Ramos (cell line): Measurements from ENCODE around the gene STAT6.

ENCODE experiments used
- in situ Hi-C: fragments of 300-500 bp; cut with MboI; formaldehyde crosslinking; loops from one replicate; pipeline ENCODE4 v1.14.3; 2022; ENCODE audit warnings: low sequenced_read_pairs; ENCODE audit not compliant: unreplicated experiment

Gene STAT6

GRCh38 chr12:57111031-57111734 lies at the start of gene STAT6:
Gene STAT6 (minus strand): TSS chr12:57111362. CDS start chr12:57108278, 3,084 bp downstream.
- in situ Hi-C loops = loop anchor here (5.0 to 10.0 kb wide), 3 partner anchors 109 to 476 kb away; partner anchors contain the start of gene BAZ2A

GRCh38 chr12:57160741-57161140 lies 49.6 kb upstream of the STAT6 start:
- in situ Hi-C loops = no loop called here

- in situ Hi-C loops = no loop called here
Measured at GRCh38 chr12:57160040-57160439, 48.9 kb upstream of the STAT6 start.

GRCh38 chr12:57159311-57159710 lies 48.1 kb upstream of the STAT6 start:
- in situ Hi-C loops = no loop called here

- in situ Hi-C loops = no loop called here
Measured at GRCh38 chr12:57158665-57159064, 47.5 kb upstream of the STAT6 start.

GRCh38 chr12:57158186-57158585 lies 47.0 kb upstream of the STAT6 start:
- in situ Hi-C loops = no loop called here

- in situ Hi-C loops = no loop called here
Measured at GRCh38 chr12:57157588-57158173, 46.5 kb upstream of the STAT6 start.

- in situ Hi-C loops = no loop called here
Measured at GRCh38 chr12:57156701-57157403, 45.7 kb upstream of the STAT6 start.

- in situ Hi-C loops = no loop called here
Measured at GRCh38 chr12:57154804-57155434, 43.8 kb upstream of the STAT6 start.

- in situ Hi-C loops = no loop called here
Measured at GRCh38 chr12:57154076-57154475, 42.9 kb upstream of the STAT6 start.

- in situ Hi-C loops = no loop called here
Measured at GRCh38 chr12:57153415-57153997, 42.3 kb upstream of the STAT6 start.

- in situ Hi-C loops = no loop called here
Measured at GRCh38 chr12:57152639-57153038, 41.5 kb upstream of the STAT6 start.

- in situ Hi-C loops = no loop called here
Measured at GRCh38 chr12:57151741-57152630, 40.8 kb upstream of the STAT6 start.

- in situ Hi-C loops = no loop called here
Measured at GRCh38 chr12:57150400-57151000, 39.3 kb upstream of the STAT6 start.

- in situ Hi-C loops = no loop called here
Measured at GRCh38 chr12:57149245-57149900, 38.2 kb upstream of the STAT6 start.

GRCh38 chr12:57148469-57149244 lies 37.5 kb upstream of the STAT6 start:
- in situ Hi-C loops = no loop called here

- in situ Hi-C loops = no loop called here
Measured at GRCh38 chr12:57146961-57147944, 36.1 kb upstream of the STAT6 start, which contains the start of gene LRP1-AS. Gene LRP1-AS (minus strand): TSS chr12:57147619.
